HG02642 (cell line): Measurements from ENCODE around the gene SOX9.

ENCODE experiments used
- ATAC-seq: cut with Tn5 transposase; IDR thresholded peaks from one replicate; pipeline ENCODE4 v1.9.1; 2021; ENCODE audit warnings: mild to moderate bottlenecking; ENCODE audit not compliant: unreplicated experiment, poor library complexity

The SOX9 gene

GRCh38 chr17:72120642-72121163 is at the start of gene SOX9:
SOX9 (plus strand) TSS chr17:72121020; CDS start chr17:72121392, 372 bp downstream.
- peak; percentile 87 for ATAC-seq

- no peak for ATAC-seq
Observed at GRCh38 chr17:72071330-72071729, 49.5 kb upstream of the SOX9 start.

GRCh38 chr17:72075995-72076677 is 44.7 kb upstream of the SOX9 start:
- ATAC-seq = no peak

DNA sequence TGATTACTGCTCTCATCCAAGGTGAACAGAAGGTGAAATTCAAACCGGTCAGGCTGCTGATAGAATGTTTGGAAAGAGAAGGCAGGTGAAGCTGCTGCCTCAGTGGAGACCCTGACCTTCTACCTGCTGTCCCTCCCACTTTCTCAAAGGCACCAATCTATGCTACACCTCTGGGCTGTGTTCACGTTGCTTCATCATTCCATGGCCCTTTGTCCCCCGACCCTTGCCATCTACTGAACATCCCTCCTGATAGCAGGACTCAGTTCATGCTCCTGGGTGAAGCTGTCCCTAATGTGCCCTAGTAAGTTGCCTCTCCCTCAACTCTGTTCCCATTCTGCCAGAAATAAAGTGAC is 44.2 kb upstream of the SOX9 start:
- no peak for ATAC-seq

GRCh38 chr17:72077326-72077960 is 43.4 kb upstream of the SOX9 start:
- no peak for ATAC-seq

GRCh38 chr17:72079700-72080099 is 41.1 kb upstream of the SOX9 start:
- ATAC-seq = no peak

- no peak for ATAC-seq
Observed at GRCh38 chr17:72087876-72088275, 32.9 kb upstream of the SOX9 start.

DNA sequence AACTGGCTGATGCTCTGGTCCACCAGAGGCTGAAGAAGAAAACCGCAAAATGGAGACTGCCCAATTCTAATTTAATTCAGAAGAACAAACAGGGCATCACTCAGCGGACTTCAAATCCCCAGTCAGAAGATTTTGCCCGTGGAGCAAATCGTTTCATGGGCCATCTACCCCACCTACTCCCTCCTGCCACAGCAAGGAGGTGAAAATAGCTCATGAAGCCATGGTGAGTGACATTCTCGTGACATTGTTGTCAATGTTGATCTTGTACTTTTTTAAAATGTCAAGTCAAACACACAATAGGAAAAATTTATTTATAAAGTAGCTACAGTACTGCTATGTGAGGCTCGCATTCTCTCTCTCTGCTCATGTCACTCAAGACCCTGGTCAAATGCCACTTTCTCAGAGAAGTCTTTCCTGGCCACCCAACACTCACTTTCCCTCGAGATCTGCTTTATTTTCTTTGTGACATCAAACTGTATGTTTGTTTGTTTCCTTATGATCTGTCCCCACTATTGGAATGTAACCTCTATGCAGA is 31.3 kb upstream of the SOX9 start:
- ATAC-seq = no peak

DNA sequence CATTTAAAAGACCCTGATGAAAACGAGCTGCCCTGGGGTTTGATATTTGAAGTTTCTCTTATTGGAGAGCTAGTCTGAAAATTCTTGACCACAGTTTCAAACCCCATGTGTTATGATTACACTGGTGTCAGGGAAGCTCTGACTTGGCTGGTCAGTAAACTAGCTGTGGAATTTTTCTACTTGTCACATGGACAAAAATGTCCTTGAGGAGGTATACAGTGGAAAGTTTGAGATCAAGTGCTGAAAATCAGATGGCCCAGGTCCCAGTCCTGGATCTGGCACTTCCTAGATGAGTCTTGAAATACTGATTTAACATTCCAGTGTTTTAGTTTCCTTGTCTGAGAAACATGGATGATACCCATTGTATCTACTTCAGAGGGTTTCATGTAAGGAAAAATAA is 30.7 kb upstream of the SOX9 start:
- ATAC-seq = no peak

DNA sequence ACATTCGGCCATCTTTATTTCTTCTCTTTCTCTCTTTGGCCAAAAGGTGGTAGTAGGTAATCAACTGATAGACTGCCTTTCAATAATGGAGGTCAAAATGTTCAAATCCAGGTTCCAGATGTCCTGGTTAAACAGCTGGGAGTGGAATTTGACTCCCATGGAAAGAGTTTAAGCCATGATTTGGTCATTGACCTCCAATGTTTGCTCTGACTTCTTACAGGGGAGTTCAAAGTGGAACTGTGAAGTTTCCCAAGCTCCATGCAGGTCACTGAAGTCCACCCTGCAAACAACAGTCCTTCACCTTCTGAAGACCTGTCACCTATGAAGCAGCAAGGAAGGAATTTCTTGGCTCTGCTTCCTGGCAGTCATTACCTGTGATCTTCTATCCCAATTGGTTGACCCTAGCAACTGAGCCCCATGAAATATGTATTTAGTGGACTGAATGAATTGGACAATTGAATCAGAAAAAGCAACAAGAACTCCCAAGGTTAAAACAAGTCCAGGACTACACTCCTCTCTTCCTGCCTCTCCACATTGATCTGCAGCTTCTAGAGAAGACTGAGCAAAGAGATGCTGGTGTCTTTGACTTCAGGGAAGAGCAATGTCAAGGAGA is 28.0 kb upstream of the SOX9 start:
- ATAC-seq = no peak

- no peak for ATAC-seq
Observed at GRCh38 chr17:72093707-72094106, 27.1 kb upstream of the SOX9 start.

GRCh38 chr17:72095316-72095715 is 25.5 kb upstream of the SOX9 start:
- no peak for ATAC-seq

- ATAC-seq = no peak
Observed at GRCh38 chr17:72097144-72097543, 23.7 kb upstream of the SOX9 start.

DNA sequence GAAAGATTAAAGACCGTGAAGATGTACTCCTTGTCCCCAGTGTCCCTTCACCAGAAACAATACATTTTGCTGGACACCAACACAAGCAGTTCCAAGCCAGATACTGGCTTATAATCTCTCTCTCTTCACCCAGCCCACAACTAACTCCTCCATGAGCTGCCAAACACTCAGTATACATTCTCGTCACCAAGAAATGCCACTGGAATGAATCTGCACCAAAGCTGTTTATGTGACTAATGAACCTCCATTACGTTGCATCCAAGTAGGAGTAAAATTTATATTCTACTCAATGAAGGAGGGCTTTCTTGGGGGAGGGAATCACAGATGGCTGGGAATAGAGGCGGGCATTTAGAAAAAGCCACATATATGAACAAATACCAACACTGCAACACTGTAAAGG is 20.9 kb upstream of the SOX9 start:
- ATAC-seq = no peak

DNA sequence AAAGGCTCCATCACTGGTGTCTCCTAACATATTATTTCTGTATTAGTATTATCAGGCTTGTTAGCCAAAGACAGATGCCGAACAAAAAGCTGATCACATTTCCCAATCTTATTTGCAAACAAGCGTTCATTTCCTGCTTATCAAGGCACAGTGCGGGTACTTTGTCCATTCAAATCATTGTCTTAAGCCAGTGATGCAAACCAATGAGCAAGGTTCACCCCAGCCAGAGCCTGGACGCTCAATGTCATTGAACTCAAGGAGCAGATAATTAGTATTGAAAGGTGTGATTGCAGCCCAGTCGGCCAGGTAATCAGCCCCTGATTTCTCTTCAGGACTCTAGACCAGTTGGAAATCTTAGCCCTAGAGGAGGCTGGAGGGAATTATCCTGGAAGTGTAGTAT is 20.4 kb upstream of the SOX9 start:
- ATAC-seq = no peak

DNA sequence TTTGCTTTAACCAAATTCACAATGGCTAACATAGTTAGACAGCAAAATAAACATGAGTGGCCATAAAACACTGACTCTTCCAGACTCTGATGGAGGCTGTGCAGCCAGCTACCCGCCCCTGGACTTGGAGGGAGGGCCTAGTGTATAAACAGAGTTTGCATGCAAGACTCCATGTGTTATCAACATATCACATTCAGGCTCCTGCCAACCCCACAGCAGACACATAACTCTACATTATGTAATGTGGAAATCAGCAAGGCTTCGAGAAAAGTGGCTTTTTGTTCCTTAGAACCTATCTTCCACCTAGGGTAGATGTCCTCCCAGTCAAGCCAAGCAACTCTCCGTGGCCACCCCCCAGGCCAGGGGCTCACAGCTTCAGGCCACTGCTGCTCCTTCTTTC is 19.3 kb upstream of the SOX9 start:
- no peak for ATAC-seq

DNA sequence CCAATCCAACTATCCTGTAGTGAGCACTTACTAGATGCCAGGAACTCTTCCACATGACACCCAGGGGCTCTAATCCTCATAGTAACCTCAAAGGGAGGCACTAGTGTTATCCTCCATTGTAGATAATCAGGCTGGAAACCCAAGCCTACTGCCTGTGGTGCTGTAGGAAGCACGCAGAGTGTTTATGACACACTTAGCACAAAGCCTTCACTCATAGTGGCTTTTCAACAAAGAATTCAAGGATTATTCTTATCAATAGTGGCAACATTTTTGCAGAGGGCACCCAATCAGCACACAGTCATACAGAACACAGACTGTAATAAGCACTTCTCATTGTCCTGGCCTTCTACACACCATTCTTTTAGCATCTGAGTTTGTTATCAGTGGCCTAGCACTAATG is 18.5 kb upstream of the SOX9 start:
- no peak for ATAC-seq

GRCh38 chr17:72104164-72104862 is 16.5 kb upstream of the SOX9 start:
- no peak for ATAC-seq

DNA sequence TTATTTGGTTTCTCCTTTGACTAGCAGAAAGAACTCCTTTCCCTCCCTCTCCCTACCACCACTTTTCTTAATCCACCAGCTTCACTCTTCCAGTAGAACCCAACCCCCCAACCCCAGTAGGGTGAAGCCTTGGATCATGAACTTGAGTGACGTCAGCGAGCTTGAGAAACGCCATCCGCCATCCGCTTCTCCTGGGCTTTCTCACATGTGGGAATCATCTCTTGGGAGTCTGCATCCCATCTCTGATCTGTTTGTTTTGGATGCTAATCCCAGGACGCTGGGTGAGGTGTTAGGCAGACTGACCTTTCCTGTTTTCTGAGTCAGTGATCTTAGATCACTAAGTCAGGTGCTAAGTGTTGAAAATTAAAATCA is 16.0 kb upstream of the SOX9 start:
- ATAC-seq = no peak

- ATAC-seq = no peak
Observed at GRCh38 chr17:72107100-72107499, 13.7 kb upstream of the SOX9 start.
